DMS153 treated with DMSO at 0.1 percent for 48 hours (cell line): Measurements from ENCODE around the gene HOXA7.

Source experiments
- DNase-seq: peaks from one replicate; lab custom pipeline; 2025; ENCODE audit not compliant: unreplicated experiment; lab: John Stamatoyannopoulos, UW

The HOXA7 gene

GRCh38 chr7:27109466-27110185, 46.8 kb downstream of the HOXA7 start:
- no peak for DNase-seq

DNA sequence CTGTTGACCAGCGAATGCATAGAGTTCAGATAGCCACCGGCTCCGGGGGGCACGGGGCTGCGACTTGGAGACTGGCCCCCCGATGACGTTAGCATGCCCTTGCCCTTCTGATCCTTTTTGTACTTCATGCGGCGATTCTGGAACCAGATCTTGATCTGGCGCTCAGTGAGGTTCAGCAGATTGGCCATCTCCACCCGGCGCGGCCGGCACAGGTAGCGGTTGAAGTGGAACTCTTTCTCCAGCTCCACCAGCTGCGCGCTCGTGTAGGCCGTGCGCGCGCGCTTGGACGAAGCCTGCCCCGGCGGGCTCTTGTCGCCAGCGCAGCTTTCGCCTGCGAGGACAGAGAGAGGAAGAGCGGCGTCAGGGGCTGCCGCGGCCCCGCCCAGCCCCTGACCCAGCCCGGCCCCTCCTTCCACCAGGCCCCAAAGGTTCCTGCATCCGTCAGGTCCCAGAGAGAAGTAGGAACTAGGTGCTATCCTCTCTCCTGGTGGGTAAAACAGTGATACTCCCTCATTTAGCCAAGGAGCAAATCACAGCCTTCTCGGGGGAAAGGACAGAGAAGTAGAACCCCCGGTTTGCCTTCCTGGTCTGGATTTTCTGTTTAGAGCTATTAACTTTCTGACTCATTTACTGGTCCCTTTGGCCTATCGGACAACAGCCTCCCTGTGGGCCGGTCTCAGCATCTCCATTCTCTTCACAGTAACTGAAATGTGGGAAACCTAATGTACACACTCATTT, 47.9 kb downstream of the HOXA7 start:
- DNase-seq, result no peak

GRCh38 chr7:27107391-27108381, 48.8 kb downstream of the HOXA7 start:
- DNase-seq, result no peak

GRCh38 chr7:27106901-27107240, 49.6 kb downstream of the HOXA7 start:
- DNase-seq, result no peak

DNA sequence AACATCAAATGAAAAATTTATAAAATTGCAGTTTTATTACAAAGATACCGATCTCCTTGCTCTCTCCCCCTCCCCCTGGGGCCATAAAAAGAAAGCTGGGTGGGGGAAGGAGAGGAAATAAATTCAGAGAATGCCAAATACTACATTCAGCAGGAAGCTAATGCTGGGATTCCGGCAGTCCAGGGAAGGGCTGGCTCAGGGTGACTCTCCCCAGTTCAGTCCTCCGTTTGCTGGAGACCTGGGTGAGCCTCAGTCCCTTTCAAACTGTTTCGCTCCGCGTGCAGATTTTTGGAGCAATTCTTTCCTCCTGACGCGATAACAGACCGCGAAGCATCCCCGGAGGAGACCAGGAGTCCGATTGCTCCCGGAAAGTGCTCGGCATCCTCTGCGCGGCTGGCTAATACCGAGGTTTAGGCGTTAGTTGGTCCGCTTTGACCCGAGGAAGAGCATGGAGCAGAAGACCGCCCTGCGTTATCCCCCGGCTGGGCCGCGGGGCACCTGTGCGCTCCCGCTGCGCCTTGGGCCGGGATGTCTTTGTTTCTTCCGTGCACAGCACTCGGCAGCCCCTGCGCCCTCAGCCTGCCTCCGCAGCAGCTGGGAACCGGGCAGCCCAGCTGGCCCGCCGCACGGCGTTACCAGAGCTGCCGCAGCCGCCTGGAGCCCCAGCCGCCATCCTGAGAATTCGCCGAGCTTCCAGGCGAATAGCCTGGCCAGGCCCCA, 50.1 kb downstream of the HOXA7 start:
- no peak for DNase-seq

DNA sequence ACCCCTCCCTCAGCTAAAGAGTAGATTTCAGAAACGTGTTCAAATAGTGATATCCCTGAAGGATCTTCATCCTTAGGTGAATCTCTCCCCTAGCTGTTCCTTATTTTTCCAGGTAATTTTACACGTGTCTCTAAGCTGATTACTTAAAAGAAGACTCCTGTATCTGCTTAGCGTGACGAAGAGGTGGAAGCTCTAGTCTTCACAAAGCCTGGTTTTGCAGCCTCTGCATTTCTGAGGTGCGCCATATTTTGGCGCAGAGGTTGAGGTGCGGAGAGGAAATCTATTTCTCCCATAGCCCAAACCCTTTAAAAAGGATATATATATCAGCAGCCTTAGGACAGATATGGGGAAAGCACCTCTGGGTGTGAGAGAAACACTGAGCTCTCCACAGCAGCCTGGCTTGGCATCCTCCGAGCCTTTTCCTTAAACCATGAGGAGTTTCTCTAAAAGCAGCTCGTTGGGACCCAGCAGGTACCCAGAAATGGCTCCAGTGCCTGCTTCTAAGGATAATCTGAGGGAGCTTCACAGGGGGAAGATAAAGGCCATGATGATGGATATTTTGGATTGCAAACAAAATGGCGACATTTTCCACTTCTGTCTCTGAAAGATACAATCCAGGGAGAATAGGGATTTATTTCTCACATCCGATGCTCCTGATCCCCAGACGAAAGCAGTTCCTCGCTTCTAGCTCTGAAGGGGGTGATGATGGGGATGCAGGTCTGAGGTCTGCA, 51.0 kb downstream of the HOXA7 start:
- no peak for DNase-seq

- DNase-seq, result no peak
These were observed 52.0 kb downstream of the HOXA7 start for GRCh38 chr7:27104341-27105058.
